GM15510 (cell line): ENCODE measurements around the gene NPAS3.

Experiments used
- POLR2A ChIP-seq: IDR thresholded peaks from 3 replicates; pipeline ENCODE4 v1.6.1; 2011; ENCODE audit warnings: borderline replicate concordance; ENCODE audit not compliant: insufficient read length; ENCODE audit errors: extremely low read depth

NPAS3 gene

DNA sequence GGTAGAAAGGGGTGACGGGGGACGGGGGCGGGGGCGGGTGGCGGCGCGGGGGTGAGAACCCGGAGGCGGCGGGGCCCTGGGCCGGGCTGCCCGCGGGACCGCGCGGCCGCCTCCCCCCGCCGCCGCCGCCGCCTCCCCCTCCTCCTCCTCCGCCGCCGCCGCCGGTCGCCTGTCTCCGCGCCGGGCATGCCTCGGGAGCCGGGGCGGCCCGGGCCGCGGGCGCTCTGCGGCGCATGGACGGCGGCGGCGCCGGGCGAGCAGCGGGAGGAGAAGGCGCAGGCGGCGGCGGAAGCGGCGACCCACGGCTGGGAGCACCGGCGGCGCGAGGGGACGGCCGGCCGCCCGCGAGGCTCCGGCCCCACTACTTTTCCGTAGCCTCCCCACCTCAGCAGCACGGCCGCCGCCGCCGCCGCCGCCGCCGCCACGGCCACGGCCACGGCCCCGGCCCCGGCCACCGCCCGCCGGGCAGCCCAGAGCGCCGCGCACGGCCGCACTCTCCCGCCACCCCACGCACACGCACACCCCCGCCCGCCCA, at the start of gene NPAS3:
TSS of gene NPAS3 (plus strand) at position 161 of the 535 bp plus-strand sequence.
- no peak for TF ChIP-seq POLR2A

DNA sequence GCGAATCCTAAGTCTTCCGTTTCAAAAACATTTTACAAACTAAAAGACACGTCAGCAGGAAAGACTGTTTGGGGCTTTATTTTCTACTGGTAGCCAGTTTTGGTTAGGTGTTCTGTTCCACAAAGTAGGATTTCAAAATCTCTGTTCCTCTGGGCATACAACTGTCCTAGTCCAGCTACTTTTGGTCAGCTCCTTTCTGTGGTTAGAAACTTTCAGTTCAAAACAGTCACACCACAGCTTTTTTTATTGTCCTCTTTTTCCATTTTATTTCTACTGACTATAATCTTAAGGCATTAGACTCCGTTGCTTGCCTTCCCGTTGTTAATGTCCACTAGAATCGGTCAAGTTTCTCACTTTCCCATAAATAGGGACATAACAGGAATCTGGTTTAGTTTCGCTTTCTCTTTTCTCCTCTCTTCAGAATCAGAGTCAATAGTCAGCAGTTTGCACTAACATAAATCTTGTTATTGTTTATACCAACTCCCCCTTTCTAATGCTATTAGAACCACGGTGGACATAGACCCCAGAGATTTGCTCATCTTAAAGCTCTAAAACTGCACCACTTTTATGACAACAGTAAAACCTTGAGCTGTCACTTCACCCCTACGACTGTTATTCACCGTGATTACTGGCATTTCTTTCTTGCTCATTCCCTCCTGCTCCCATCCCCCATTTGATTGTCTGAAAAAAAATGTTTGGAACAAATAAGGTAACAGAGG, 41.5 kb upstream of the NPAS3 start:
- no peak for TF ChIP-seq POLR2A

DNA sequence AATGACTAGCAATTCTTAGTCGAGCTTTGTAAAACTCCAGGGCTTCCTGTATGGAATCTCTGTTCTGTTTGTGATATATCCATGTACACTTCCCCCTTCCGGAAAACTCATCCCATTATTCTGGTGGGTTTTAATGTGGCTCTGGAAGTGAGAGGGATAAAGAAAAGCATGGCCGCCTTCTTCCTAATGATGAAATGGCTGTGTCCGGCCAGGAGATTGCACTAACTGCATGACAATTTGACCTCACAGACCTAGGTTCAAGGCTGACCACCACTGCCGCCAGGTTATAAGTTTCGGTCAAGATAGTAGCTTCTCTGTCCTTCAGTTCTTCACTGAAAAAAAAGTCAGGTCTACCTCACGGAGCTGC, 41.0 kb upstream of the NPAS3 start:
- no peak for TF ChIP-seq POLR2A

DNA sequence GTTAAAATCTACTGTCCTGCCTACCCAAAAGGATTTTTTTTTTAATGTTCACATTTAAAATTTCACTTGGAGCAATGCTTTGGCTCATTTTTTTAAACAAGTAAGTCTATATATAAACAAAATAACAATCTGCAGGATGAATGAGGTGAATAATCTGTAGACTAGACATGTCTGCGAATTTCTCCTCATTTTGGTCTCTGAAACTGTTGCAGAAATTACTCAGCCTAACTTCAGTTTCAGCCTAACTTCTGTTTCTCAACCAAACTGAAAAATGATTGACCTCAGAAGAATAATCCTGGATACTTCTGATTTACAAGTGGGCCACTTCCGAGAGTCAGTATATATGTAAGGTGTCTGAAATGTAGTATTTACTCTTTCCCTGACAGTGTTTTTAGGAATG, 39.8 kb upstream of the NPAS3 start:
- no peak for TF ChIP-seq POLR2A

DNA sequence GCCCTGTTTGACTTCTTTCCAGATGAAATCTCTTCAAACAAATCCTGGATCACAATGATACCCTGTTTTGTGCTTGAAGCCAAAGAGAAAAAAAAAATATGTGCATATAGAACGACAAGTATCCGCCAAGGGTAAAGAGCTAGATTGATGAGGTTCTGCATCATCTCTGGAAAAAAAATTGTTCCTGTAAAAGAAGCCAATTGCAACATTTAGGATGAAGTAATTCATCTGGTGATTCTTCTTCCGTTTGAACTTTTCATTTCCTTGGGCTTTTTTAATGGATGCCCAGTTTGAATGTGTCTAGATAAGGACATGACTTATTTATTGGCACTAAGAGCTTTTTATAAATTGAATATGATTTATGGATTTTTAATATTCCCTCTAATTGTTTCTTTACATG, 38.1 kb upstream of the NPAS3 start:
- no peak for TF ChIP-seq POLR2A

DNA sequence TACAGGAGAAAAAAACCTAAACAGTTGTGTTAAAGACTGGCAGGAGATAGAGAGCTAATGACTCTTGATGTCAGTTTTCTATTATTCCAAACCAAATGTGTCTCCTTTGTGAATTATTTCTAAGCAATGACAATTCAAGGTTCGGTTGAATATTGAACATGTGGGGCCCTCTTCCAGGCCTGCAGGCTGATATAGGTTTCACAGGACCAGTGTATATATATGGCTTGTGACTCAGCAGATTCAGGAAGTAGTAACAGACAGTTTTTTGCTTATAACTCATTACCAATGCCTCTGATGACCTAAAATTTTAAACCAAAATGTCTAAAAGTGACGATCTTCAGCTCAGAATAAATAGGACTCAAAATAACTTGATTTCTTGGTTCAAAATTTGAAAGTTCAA, 33.7 kb upstream of the NPAS3 start:
- TF ChIP-seq POLR2A = no peak

DNA sequence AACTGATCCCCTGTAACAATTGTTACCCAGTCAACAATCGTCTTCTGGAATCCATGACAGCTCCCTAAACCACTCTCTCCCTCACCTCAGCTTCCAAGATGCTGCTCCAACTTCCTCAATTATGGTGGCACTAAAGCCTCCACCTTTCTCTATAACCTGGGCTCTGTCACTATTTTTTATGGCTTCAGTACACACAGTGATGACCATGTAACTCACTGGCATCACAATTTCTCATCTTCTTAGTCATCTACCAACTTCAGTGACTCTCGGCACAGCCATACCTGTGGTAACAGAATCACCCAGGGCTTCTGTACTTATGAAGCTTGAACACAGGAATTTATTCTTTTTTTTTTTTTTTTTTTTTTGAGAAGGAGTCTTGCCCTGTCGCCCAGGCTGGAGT, 32.0 kb upstream of the NPAS3 start:
- no peak for TF ChIP-seq POLR2A

DNA sequence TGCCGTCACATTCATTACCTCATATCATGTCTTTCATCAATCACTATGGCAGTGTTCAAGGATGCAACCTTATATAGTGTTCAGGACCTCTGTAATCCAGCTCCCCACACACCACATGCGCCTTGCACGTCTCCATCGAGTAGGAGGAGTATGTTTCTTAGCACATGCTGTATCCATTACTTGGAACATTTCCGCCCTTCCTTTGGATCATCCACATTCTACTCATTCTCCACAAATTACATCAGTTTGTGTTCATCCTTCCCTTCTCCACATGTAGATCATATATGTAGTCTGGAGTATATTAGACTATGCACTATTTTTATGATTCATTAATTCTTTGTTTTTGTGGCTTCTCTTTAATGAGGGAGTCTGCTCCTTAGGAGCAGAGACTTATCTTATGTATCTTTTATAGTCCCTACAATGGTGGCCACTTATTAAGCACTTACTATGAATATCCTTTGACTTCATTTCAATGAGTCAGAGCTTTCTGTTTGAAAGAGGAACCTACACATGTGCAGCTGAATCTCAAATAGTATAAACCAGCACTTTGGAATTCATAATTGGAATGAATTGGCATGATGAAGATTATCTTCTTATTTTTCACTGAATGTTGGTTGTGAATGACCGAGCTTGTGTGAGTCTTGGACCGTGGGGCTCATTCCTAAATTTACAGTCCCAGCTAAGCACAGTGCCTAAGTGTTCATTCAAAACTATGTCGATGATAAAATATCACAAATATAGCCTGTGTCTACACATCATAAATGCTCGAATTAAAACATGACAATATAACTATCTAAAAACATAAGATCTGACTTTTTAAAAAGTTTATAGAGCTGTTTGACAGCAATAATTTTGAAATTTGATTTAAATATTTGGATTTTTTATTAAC, 30.2 kb upstream of the NPAS3 start:
- TF ChIP-seq POLR2A = no peak

DNA sequence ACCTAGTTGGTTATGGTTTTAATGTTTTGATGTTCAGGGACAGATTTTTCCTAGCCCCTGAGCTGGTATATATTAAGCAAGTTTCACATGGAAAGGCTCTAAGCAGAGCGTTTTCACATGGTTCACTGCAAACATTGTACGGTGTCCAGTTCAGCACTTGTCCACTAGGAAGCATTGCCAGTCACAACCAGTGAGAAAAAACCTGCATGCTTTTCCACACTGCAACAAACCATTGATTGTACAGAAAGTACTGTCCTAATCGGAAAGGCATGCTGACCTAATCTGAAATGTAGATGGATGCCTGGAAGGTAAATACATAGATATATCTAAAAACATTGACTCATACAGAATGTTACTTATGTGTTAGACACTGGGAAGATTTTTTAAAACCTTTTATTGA, 25.0 kb upstream of the NPAS3 start:
- no peak for TF ChIP-seq POLR2A

DNA sequence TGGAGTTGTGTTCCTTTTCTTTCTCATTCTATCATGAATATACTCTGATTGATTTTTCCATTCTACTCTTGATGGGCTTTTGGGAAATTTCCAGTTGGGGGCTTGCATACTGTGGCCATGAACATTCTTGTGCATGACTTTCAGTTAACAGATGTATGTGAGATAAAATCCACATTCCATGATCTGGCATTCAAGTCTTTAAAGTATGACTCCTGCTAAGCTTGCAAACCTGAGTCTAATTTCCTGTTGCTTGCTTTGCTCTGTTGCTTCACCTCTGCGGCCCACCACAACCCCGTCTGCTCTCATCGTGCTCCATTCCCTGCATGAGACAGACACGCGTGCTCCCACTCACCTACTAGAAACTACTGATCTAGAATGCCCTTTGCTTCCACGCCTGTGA, 24.3 kb upstream of the NPAS3 start:
- TF ChIP-seq POLR2A = no peak

DNA sequence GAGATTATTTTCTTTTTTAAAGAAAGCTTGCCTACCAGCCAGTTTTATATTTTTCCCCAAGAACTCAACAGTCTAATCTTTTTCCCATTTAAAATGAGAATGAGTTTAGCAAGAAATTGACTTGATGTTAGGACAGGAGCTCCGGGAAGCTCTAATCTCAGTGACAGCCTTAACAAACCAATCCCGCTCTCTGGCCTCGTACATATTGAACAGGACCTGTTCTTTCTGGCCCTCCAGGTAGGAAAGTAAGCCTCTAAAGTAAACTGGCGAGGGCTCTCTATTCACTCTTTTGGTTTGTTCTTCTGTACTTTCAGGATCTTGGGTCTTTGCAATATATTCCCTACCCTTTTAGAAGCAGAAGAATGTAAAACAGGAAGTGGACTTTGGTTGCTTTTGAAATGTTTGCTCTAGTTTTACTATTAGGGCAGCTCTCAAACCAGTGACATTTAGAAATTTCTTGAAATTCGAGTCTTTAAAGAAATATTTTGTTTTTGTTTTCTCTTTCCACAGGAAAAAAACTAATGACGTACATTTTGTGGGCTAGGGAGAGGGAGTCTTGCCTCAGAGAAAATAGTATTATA, 17.9 kb upstream of the NPAS3 start:
- TF ChIP-seq POLR2A = no peak

DNA sequence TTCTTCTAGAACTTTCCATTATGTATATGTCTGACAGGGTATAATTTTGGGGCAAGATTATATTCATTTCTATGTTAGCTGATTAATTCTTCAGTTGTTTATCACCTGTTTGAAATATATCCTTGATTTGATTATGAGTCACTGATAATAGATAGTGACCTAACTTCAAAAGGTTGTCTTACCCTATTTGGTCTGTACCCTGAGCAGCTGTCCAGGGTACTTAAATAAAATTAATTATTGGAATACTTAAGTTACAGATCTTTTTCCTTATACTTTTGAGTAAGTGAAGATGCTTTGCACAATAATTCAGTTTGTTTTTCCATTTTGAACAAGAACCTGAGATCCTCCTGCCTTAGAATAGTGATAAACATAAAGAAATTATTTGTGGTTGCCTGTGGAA, 13.2 kb upstream of the NPAS3 start:
- TF ChIP-seq POLR2A = no peak

DNA sequence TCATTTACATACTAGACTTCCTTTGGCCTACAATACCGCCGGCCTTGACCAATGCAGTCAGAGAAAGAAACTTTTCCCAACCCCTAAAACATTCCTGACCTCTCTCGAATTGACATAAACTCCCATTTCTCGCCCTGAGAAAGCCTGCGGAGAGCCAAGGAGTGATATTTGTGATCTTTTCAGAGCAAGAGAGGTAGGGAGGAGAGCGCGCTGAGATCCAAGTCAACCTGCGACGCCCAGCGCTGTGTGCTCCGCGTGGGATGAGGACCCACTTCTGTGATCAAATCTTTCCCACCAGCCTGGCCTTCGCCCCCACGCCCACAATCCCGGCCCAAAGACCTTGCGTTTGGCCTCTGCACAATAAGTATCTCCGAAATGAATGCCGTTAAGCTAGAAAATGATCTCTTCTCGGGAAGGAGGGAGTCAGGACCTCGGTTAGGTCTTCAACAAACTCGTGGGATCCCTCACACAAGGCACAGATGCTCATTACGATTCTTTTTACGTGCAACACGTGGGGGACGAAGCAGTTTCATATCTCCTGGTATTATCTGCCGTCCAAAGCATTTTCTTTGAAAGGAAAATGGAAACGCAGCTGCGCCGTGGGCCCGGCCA, 6.3 kb upstream of the NPAS3 start:
- TF ChIP-seq POLR2A = no peak

DNA sequence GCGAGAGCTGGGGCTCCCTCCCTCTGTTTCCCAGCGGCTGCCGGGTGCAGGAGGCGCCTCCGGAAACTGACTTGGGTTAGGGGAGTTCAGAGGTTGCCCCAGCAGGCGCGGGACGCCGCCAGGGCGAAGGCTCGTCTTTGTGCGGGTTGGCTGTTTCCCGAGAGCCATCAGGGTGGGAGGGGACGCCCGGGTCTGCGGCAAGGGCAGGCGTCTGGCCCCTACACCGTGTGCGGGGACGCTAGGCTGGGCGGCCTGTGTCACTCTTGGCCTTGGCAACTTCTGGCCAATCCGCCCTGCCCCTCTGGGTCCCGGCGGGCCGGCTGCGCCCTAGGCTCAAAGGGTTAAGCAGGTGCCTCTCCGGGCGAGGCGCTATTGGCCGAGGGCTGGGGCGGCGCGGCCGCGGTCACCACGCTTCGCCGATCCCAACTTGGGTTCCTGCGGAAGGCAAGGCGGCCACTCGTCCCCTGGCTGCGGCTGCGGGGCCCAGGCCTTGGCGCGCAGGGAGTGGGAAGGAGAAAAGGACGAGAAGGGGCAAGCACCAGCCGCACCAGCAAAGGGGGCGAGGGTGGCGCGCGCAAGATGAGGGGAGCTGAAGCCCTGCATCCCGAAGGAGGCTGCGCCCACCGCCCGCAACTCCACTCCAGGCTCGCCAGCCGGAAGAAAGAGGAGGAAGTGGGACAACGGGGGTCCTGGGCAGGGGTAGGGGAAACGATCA, 5.6 kb upstream of the NPAS3 start:
- no peak for TF ChIP-seq POLR2A
